Liver (tissue), 9 donors: ENCODE results near the gene ARHGAP27. TPM values are rescaled to one million over a fixed set of nuclear protein-coding genes. Genes with fewer than 3 reads are reported as not detected.

ENCODE experiments used
- DNase-seq: peaks from one replicate; pipeline ENCODE4 v3.0.0-alpha.2; 2017; ENCODE audit warnings: low spot score
- H3K27ac ChIP-seq, 2 donors: one replicate each; pipeline ENCODE4 v1.7.0; 2013; ENCODE audit warnings: inconsistent platforms in 2 of 2, low read length in 2 of 2, control low read depth in 1 of 2, low read depth in 1 of 2, mild to moderate bottlenecking in 1 of 2
- H3K27me3 ChIP-seq, 4 donors: one replicate each; pipeline versions ENCODE4 v1.6.1 to v1.7.0; 2013; ENCODE audit warnings: low read length in 3 of 4, inconsistent platforms in 1 of 4, mild to moderate bottlenecking in 1 of 4, moderate library complexity in 1 of 4; ENCODE audit not compliant: control insufficient read depth in 4 of 4, insufficient read depth in 4 of 4
- H3K36me3 ChIP-seq, 4 donors: one replicate each; pipeline versions ENCODE4 v1.6.1 to v1.7.0; 2013; ENCODE audit warnings: low read length in 3 of 4, mild to moderate bottlenecking in 3 of 4, low read depth in 1 of 4, moderate library complexity in 1 of 4; ENCODE audit not compliant: control insufficient read depth in 4 of 4, insufficient read depth in 3 of 4
- H3K4me1 ChIP-seq, 4 donors: one replicate each; pipeline versions ENCODE4 v1.6.1 to v1.7.0; 2013; ENCODE audit warnings: low read length in 3 of 4, mild to moderate bottlenecking in 3 of 4, moderate library complexity in 1 of 4; ENCODE audit not compliant: control insufficient read depth in 4 of 4, insufficient read depth in 4 of 4
- H3K4me3 ChIP-seq, 3 donors: one replicate each; pipeline versions ENCODE4 v1.6.1 to v1.7.0; 2013; ENCODE audit warnings: low read length in 3 of 3, control low read depth in 1 of 3, low read depth in 1 of 3, mild to moderate bottlenecking in 1 of 3
- H3K9ac ChIP-seq, 2 donors: one replicate each; pipeline ENCODE4 v1.7.0; 2013; ENCODE audit warnings: low read length in 2 of 2, mild to moderate bottlenecking in 2 of 2, moderate library complexity in 2 of 2, control low read depth in 1 of 2, low read depth in 1 of 2
- H3K9me3 ChIP-seq, 4 donors: one replicate each; pipeline versions ENCODE4 v1.6.1 to v1.7.0; 2013; ENCODE audit warnings: low read length in 3 of 4; ENCODE audit not compliant: control insufficient read depth in 4 of 4
- EGR1 ChIP-seq, 2 donors: IDR thresholded peaks; 2 replicates each; pipeline ENCODE4 v1.6.1; 2016 to 2018; ENCODE audit warnings: antibody characterized with exemption in 2 of 2, low read depth in 2 of 2
- FOXA1 ChIP-seq: IDR thresholded peaks from 2 replicates; pipeline ENCODE4 v1.6.1; 2016; ENCODE audit warnings: antibody characterized with exemption
- GABPA ChIP-seq, 2 donors: IDR thresholded peaks in 1 of 2; conservative IDR thresholded peaks in 1 of 2; 2 replicates each; pipeline ENCODE4 v1.6.1; 2016; ENCODE audit warnings: antibody characterized with exemption in 2 of 2, mild to moderate bottlenecking in 1 of 2, moderate library complexity in 1 of 2
- HNF4A ChIP-seq, 2 donors: conservative IDR thresholded peaks; 2 replicates each; pipeline ENCODE4 v1.6.1; 2016; ENCODE audit warnings: antibody characterized with exemption in 2 of 2, mild to moderate bottlenecking in 2 of 2
- HNF4G ChIP-seq: IDR thresholded peaks from 2 replicates; pipeline ENCODE4 v1.6.1; 2016; ENCODE audit warnings: antibody characterized with exemption
- JUND ChIP-seq, 2 donors: IDR thresholded peaks; 2 replicates each; pipeline ENCODE4 v1.6.1; 2016; ENCODE audit warnings: antibody characterized with exemption in 2 of 2
- NR2F2 ChIP-seq: IDR thresholded peaks from 2 replicates; pipeline ENCODE4 v1.6.1; 2016; ENCODE audit warnings: antibody characterized with exemption
- RAD21 ChIP-seq, 2 donors: IDR thresholded peaks; 2 replicates each; pipeline ENCODE4 v1.6.1; 2016; ENCODE audit warnings: antibody characterized with exemption in 2 of 2, mild to moderate bottlenecking in 2 of 2
- REST ChIP-seq: IDR thresholded peaks from 2 replicates; pipeline ENCODE4 v1.6.1; 2016; ENCODE audit warnings: antibody characterized with exemption, mild to moderate bottlenecking
- RXRA ChIP-seq, 2 donors: IDR thresholded peaks; 2 replicates each; pipeline ENCODE4 v1.6.1; 2017 to 2018; ENCODE audit warnings: antibody characterized with exemption in 2 of 2, mild to moderate bottlenecking in 1 of 2
- SP1 ChIP-seq: IDR thresholded peaks from 2 replicates; pipeline ENCODE4 v1.6.1; 2018; ENCODE audit warnings: antibody characterized with exemption, mild to moderate bottlenecking
- TAF1 ChIP-seq: conservative IDR thresholded peaks from 2 replicates; pipeline ENCODE4 v1.6.1; 2016; ENCODE audit warnings: antibody characterized with exemption, mild to moderate bottlenecking
- YY1 ChIP-seq: IDR thresholded peaks from 2 replicates; pipeline ENCODE4 v1.6.1; 2016; ENCODE audit warnings: antibody characterized with exemption, mild to moderate bottlenecking
- whole genome bisulfite sequencing: extraction: QIAGEN DNeasy Blood & Tissue Kit; methylation state at CpG from one replicate; pipeline ENCODE4 v1.1.7; 2013; 5-methylcytosine and 5-hydroxymethylcytosine counted together
- polyA plus RNA-seq, 2 donors: library from polyadenylated mRNA; stranded (reverse) in 1 of 2; unstranded in 1 of 2; fragments of 200-250 nt in 1 of 2; fragments of >200 nt in 1 of 2; fragmentation: Nextera tagmentation in 1 of 2; extraction: Ambion mirVana in 1 of 2; gene quantifications; one replicate each; pipeline versions ENCODE4 v1.2.1 to v1.2.3, GENCODE V29; 2013 to 2015
- total RNA-seq, 2 donors: library from RNA; depleted of rRNA; stranded (reverse); fragments of >200 nt; gene quantifications; one replicate each; pipeline ENCODE4 v1.2.3, GENCODE V29; 2014
- TF ChIP-seq, protein P1 (sequence below): IDR thresholded peaks from 2 replicates; pipeline ENCODE4 v1.6.1; 2016; ENCODE audit warnings: antibody characterized with exemption
- TF ChIP-seq, protein P2 (sequence below): fragments of 150-350 bp; IDR thresholded peaks from 2 replicates; pipeline ENCODE4 v1.5.1; 2017; ENCODE audit warnings: improper control_type of control experiment, low read depth, low read length; ENCODE audit not compliant: missing input control
- donor health status: healthy.
- donor health status: healthy.
- donor health status: healthy.
- donor health status: healthy.
- donor health status: healthy.

Gene ARHGAP27
- total and polyA plus RNA-seq, 4 donors, result 1.8 to 10.9 (median 7.8) TPM

GRCh38 chr17:45361451-45361850, 71.2 kb downstream of the ARHGAP27 start:
- no peak for DNase-seq
- no peaks in the 10 kb centered on the region for H3K4me1 ChIP-seq

DNA sequence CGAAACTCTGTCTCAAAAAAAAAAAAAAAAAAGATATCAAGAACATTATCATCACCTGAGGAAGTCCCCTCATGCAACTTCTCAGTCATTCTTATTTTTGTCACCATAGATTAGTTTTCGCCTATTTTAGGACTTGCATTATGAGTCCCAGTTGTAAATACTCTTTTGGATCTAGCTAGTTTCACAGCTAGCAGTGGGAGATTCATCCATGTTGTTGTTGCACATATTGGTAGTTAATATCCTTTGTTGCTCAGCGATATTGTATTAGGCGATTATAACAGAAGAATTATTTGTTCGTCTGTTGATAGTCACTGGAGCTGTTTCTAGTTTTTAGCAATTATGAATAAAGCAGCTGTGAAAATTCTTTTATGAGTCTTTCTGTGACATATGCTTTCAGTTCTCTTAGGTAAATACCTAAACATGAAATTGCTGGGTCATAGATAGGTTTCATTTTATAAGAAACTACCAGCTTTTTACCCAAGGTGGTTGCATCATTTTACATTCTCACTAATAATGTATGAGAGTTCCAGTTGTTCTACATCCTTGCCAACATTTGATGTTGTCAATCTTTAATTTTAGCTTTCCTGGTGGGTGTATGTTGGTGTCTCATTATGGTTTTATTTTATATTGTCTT, 75.2 kb downstream of the ARHGAP27 start:
- Histone ChIP-seq H3K4me3 (no peak overlapping the region), H3K4me1 (no peaks in the 10 kb centered on the region), H3K36me3 (no peaks in the 10 kb centered on the region), H3K27ac (no peak overlapping the region), H3K9ac (no peak overlapping the region), H3K27me3 (no peaks in the 10 kb centered on the region), H3K9me3 (no peaks in the 10 kb centered on the region)
- TF ChIP-seq HNF4A (conservative IDR thresholded peaks at IDR 0.05) (no peak), RAD21 (IDR thresholded peaks at IDR 0.05) (no peak), SP1 (no peak), TAF1 (no peak), NR2F2 (no peak), REST (no peak), FOXA1 (no peak), RXRA (IDR thresholded peaks at IDR 0.05) (no peak)
- TF ChIP-seq, protein P1, sequence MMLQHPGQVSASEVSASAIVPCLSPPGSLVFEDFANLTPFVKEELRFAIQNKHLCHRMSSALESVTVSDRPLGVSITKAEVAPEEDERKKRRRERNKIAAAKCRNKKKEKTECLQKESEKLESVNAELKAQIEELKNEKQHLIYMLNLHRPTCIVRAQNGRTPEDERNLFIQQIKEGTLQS, result no peak
- TF ChIP-seq, protein P2, sequence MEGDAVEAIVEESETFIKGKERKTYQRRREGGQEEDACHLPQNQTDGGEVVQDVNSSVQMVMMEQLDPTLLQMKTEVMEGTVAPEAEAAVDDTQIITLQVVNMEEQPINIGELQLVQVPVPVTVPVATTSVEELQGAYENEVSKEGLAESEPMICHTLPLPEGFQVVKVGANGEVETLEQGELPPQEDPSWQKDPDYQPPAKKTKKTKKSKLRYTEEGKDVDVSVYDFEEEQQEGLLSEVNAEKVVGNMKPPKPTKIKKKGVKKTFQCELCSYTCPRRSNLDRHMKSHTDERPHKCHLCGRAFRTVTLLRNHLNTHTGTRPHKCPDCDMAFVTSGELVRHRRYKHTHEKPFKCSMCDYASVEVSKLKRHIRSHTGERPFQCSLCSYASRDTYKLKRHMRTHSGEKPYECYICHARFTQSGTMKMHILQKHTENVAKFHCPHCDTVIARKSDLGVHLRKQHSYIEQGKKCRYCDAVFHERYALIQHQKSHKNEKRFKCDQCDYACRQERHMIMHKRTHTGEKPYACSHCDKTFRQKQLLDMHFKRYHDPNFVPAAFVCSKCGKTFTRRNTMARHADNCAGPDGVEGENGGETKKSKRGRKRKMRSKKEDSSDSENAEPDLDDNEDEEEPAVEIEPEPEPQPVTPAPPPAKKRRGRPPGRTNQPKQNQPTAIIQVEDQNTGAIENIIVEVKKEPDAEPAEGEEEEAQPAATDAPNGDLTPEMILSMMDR, result no peak
- WGBS, result 93% methylated on average over 5 of the region's 5 CpGs
- no peak for DNase-seq

More at GRCh38 chr17:45361451-45361850, 71.2 kb downstream of the ARHGAP27 start:
- TF ChIP-seq YY1, result no peak
- no peak for TF ChIP-seq FOXA1
- TF ChIP-seq REST, result no peak
- TF ChIP-seq JUND (IDR thresholded peaks at IDR 0.05), result no peak
- no peak for TF ChIP-seq GABPA (IDR thresholded peaks at IDR 0.05 in 1 of 2, conservative IDR thresholded peaks at IDR 0.05 in 1 of 2)
- no peak for TF ChIP-seq RAD21 (IDR thresholded peaks at IDR 0.05)
- TF ChIP-seq HNF4A (conservative IDR thresholded peaks at IDR 0.05), result no peak
- TF ChIP-seq TAF1, result no peak
- TF ChIP-seq HNF4G, result no peak
- TF ChIP-seq, protein P2, result no peak
- no peak for TF ChIP-seq NR2F2
- no peak for TF ChIP-seq EGR1 (IDR thresholded peaks at IDR 0.05; ENCODE audit: low read depth in 2 of 2)
- Histone ChIP-seq H3K9me3 (no peaks in the 10 kb centered on the region), H3K9ac (no peak overlapping the region), H3K27me3 (no peaks in the 10 kb centered on the region), H3K4me3 (no peak overlapping the region), H3K27ac (no peak overlapping the region), H3K36me3 (no peaks in the 10 kb centered on the region)
- WGBS, result 88% methylated on average over 3 of the region's 3 CpGs
